ENCODE measurements around the gene SRGAP3. TPM values are rescaled to one million over a fixed set of nuclear protein-coding genes. Genes with fewer than 3 reads are reported as not detected.

The SRGAP3 gene
- total RNA-seq, 2 experiments from 2014 or later, result 2.8 to 3.2 TPM

- no peaks in the 10 kb centered on the region for H3K9me3 Mint-ChIP-seq (ENCODE audit: low read depth)
- peaks cover 8% of the 10 kb centered on the region for H3K27me3 Mint-ChIP-seq
- DNase-seq (no peak), ATAC-seq (no peak)
- no peaks in the 10 kb centered on the region for H3K36me3 Mint-ChIP-seq
- H3K27ac Mint-ChIP-seq, result no peak overlapping the region
- no peak overlapping the region for H3K4me3 Mint-ChIP-seq
- CTCF ChIA-PET, result no interaction called here
- peaks cover 4% of the 10 kb centered on the region for H3K4me1 Mint-ChIP-seq
Measured at GRCh38 chr3:9213019-9213634, 36.3 kb downstream of the SRGAP3 start.

GRCh38 chr3:9211155-9211950 lies 38.1 kb downstream of the SRGAP3 start:
- no peak for DNase-seq
- Mint-ChIP-seq H3K4me3 (no peak overlapping the region), H3K27me3 (peaks cover 14% of the 10 kb centered on the region), H3K36me3 (no peaks in the 10 kb centered on the region), H3K4me1 (peaks cover 4% of the 10 kb centered on the region), H3K27ac (no peak overlapping the region), H3K9me3 (ENCODE audit: low read depth) (no peaks in the 10 kb centered on the region)
- ATAC-seq, result no peak
- CTCF ChIA-PET, result interaction anchor here (0.6 to 1.0 kb wide), 3 partner anchors 9 to 148 kb away, joined by 3 to 5 read pairs (median 4); no protein-coding TSS in a partner anchor

GRCh38 chr3:9209777-9210176 lies 39.7 kb downstream of the SRGAP3 start:
- Mint-ChIP-seq H3K4me3 (no peak overlapping the region), H3K27ac (no peak overlapping the region), H3K4me1 (peaks cover 4% of the 10 kb centered on the region), H3K36me3 (no peaks in the 10 kb centered on the region), H3K27me3 (peaks cover 14% of the 10 kb centered on the region), H3K9me3 (ENCODE audit: low read depth) (no peaks in the 10 kb centered on the region)
- CTCF ChIA-PET, result no interaction called here
- DNase-seq (no peak), ATAC-seq (no peak)

GRCh38 chr3:9208605-9209152 lies 40.8 kb downstream of the SRGAP3 start:
- H3K4me3 Mint-ChIP-seq, result no peak overlapping the region
- no peaks in the 10 kb centered on the region for H3K9me3 Mint-ChIP-seq (ENCODE audit: low read depth)
- H3K36me3 Mint-ChIP-seq, result no peaks in the 10 kb centered on the region
- no peak for DNase-seq
- CTCF ChIA-PET, result no interaction called here
- H3K27ac Mint-ChIP-seq, result no peak overlapping the region
- peaks cover 8% of the 10 kb centered on the region for H3K27me3 Mint-ChIP-seq
- peaks cover 4% of the 10 kb centered on the region for H3K4me1 Mint-ChIP-seq
- ATAC-seq, result no peak

- Mint-ChIP-seq H3K27me3 (peaks cover 8% of the 10 kb centered on the region), H3K36me3 (no peaks in the 10 kb centered on the region), H3K27ac (no peak overlapping the region), H3K4me3 (no peak overlapping the region), H3K9me3 (ENCODE audit: low read depth) (no peaks in the 10 kb centered on the region), H3K4me1 (no peaks in the 10 kb centered on the region)
- DNase-seq (no peak), ATAC-seq (no peak)
- CTCF ChIA-PET, result no interaction called here
Measured at GRCh38 chr3:9207116-9207763, 42.2 kb downstream of the SRGAP3 start.

GRCh38 chr3:9206287-9206686 lies 43.2 kb downstream of the SRGAP3 start:
- no peaks in the 10 kb centered on the region for H3K9me3 Mint-ChIP-seq (ENCODE audit: low read depth)
- CTCF ChIA-PET, result no interaction called here
- H3K27me3 Mint-ChIP-seq, result peaks cover 8% of the 10 kb centered on the region
- H3K27ac Mint-ChIP-seq, result no peak overlapping the region
- H3K36me3 Mint-ChIP-seq, result no peaks in the 10 kb centered on the region
- H3K4me1 Mint-ChIP-seq, result no peaks in the 10 kb centered on the region
- ATAC-seq, result no peak
- H3K4me3 Mint-ChIP-seq, result no peak overlapping the region
- DNase-seq, result no peak

GRCh38 chr3:9205345-9206143 lies 43.9 kb downstream of the SRGAP3 start:
- H3K27me3 Mint-ChIP-seq, result peaks cover 6% of the 10 kb centered on the region
- ATAC-seq (no peak), DNase-seq (no peak)
- H3K4me1 Mint-ChIP-seq, result no peaks in the 10 kb centered on the region
- no peak overlapping the region for H3K27ac Mint-ChIP-seq
- H3K4me3 Mint-ChIP-seq, result no peak overlapping the region
- CTCF ChIA-PET, result no interaction called here
- no peaks in the 10 kb centered on the region for H3K36me3 Mint-ChIP-seq
- no peaks in the 10 kb centered on the region for H3K9me3 Mint-ChIP-seq (ENCODE audit: low read depth)

- peaks cover 6% of the 10 kb centered on the region for H3K27me3 Mint-ChIP-seq
- CTCF ChIA-PET, result no interaction called here
- DNase-seq, result no peak
- H3K27ac Mint-ChIP-seq, result no peak overlapping the region
- H3K4me3 Mint-ChIP-seq, result no peak overlapping the region
- H3K4me1 Mint-ChIP-seq, result no peaks in the 10 kb centered on the region
- no peak for ATAC-seq
- H3K9me3 Mint-ChIP-seq (ENCODE audit: low read depth), result no peaks in the 10 kb centered on the region
- H3K36me3 Mint-ChIP-seq, result no peaks in the 10 kb centered on the region
Measured at GRCh38 chr3:9204253-9204992, 45.0 kb downstream of the SRGAP3 start.

GRCh38 chr3:9203317-9203716 lies 46.1 kb downstream of the SRGAP3 start:
- Mint-ChIP-seq H3K9me3 (ENCODE audit: low read depth) (no peaks in the 10 kb centered on the region), H3K27me3 (peaks cover 6% of the 10 kb centered on the region), H3K4me1 (no peaks in the 10 kb centered on the region), H3K4me3 (no peak overlapping the region), H3K36me3 (no peaks in the 10 kb centered on the region), H3K27ac (no peak overlapping the region)
- ATAC-seq (no peak), DNase-seq (no peak)
- CTCF ChIA-PET, result no interaction called here

GRCh38 chr3:9202546-9202945 lies 46.9 kb downstream of the SRGAP3 start:
- Mint-ChIP-seq H3K4me3 (no peak overlapping the region), H3K4me1 (no peaks in the 10 kb centered on the region), H3K36me3 (no peaks in the 10 kb centered on the region), H3K9me3 (ENCODE audit: low read depth) (no peaks in the 10 kb centered on the region), H3K27me3 (peaks cover 10% of the 10 kb centered on the region), H3K27ac (no peak overlapping the region)
- CTCF ChIA-PET, result interaction anchor here (0.8 kb wide), 1 partner anchor 9 kb away, joined by 5 read pairs; no protein-coding TSS in a partner anchor
- DNase-seq, result no peak
- no peak for ATAC-seq

GRCh38 chr3:9201955-9202354 lies 47.5 kb downstream of the SRGAP3 start:
- no peaks in the 10 kb centered on the region for H3K4me1 Mint-ChIP-seq
- H3K9me3 Mint-ChIP-seq (ENCODE audit: low read depth), result no peaks in the 10 kb centered on the region
- H3K36me3 Mint-ChIP-seq, result no peaks in the 10 kb centered on the region
- H3K27ac Mint-ChIP-seq, result no peak overlapping the region
- CTCF ChIA-PET, result interaction anchor here (0.8 kb wide), 1 partner anchor 10 kb away, joined by 5 read pairs; no protein-coding TSS in a partner anchor
- ATAC-seq (no peak), DNase-seq (no peak)
- H3K4me3 Mint-ChIP-seq, result no peak overlapping the region
- H3K27me3 Mint-ChIP-seq, result peaks cover 15% of the 10 kb centered on the region

- ATAC-seq, result no peak
- H3K27me3 Mint-ChIP-seq, result peaks cover 15% of the 10 kb centered on the region
- CTCF ChIA-PET, result interaction anchor here (0.7 kb wide), 1 partner anchor 67 kb away, joined by 3 read pairs; no protein-coding TSS in a partner anchor
Measured at GRCh38 chr3:9201266-9201665, 48.2 kb downstream of the SRGAP3 start.

More at GRCh38 chr3:9201266-9201665, 48.2 kb downstream of the SRGAP3 start:
- no peak for DNase-seq
- no peaks in the 10 kb centered on the region for H3K4me1 Mint-ChIP-seq
- H3K27ac Mint-ChIP-seq, result no peak overlapping the region
- H3K36me3 Mint-ChIP-seq, result no peaks in the 10 kb centered on the region
- H3K4me3 Mint-ChIP-seq, result no peak overlapping the region
- no peaks in the 10 kb centered on the region for H3K9me3 Mint-ChIP-seq (ENCODE audit: low read depth)
